T-cell (primary cell): Measurements from ENCODE around the gene COL9A1. TPM values are rescaled to one million over a fixed set of nuclear protein-coding genes. Genes with fewer than 3 reads are reported as not detected.

Experiments
- ATAC-seq, 4 experiments: fragments of 200-7000 bp in 3 of 4; fragments of 150-1000 bp in 1 of 4; cut with Tn5 transposase; replicated peaks in 1 of 4; 1 replicate in 3 of 4; 2 replicates in 1 of 4; pipeline ENCODE4 v1.10.0; 2021; ENCODE audit warnings: moderate library complexity in 3 of 4, mild to moderate bottlenecking in 2 of 4, moderate number of reproducible peaks in 1 of 4
- CTCF ChIA-PET, 2 donors: fragments of 300-600 bp; sonication (Branson Sonifier 250); formaldehyde crosslinking; loops; one replicate each; lab custom pipeline; 2022; ENCODE audit warnings: antibody characterized with exemption in 2 of 2; lab: Charles Lee
- POLR2A ChIA-PET, 2 donors: fragments of 300-600 bp; sonication (Branson Sonifier 250); formaldehyde crosslinking; loops; one replicate each; lab custom pipeline; 2022; ENCODE audit warnings: antibody characterized with exemption in 2 of 2; lab: Charles Lee
- DNase-seq, 35 experiments: peaks; one replicate each; pipeline versions ENCODE4 v3.0.0 to v3.0.0-alpha.2; 2013 to 2023
- H3K27ac ChIP-seq: one replicate; pipeline ENCODE4 v1.5.1; 2013; ENCODE audit warnings: low read length
- H3K27me3 ChIP-seq, 2 experiments: replicated peaks in 1 of 2; 1 replicate in 1 of 2; 2 replicates in 1 of 2; pipeline versions ENCODE4 v1.6.1 to v1.7.0; 2013; ENCODE audit warnings: low read length in 1 of 2, mixed read lengths in 1 of 2; ENCODE audit not compliant: control insufficient read depth in 2 of 2, insufficient read depth in 2 of 2; ENCODE audit errors: extremely low read depth in 1 of 2
- H3K36me3 ChIP-seq, 2 donors: 1 replicate in 1 of 2; 2 replicates in 1 of 2; pipeline versions ENCODE4 v1.6.1 to v1.7.0; 2013; ENCODE audit warnings: low read length in 1 of 2; ENCODE audit not compliant: control insufficient read depth in 2 of 2, insufficient read depth in 1 of 2; ENCODE audit errors: extremely low read depth in 1 of 2
- H3K4me1 ChIP-seq, 2 experiments: 1 replicate in 1 of 2; 2 replicates in 1 of 2; pipeline versions ENCODE4 v1.6.1 to v1.7.0; 2013; ENCODE audit warnings: low read length in 2 of 2, mixed read lengths in 1 of 2; ENCODE audit not compliant: insufficient read depth in 2 of 2, control insufficient read depth in 1 of 2; ENCODE audit errors: extremely low read depth in 1 of 2
- H3K4me3 ChIP-seq, 2 donors: 1 replicate in 1 of 2; 2 replicates in 1 of 2; pipeline versions ENCODE4 v1.5.1 to v1.7.0; 2013; ENCODE audit warnings: mild to moderate bottlenecking in 2 of 2, low read length in 1 of 2, moderate library complexity in 1 of 2; ENCODE audit not compliant: control insufficient read depth in 1 of 2; ENCODE audit errors: extremely low read depth in 1 of 2
- H3K9me3 ChIP-seq: 2 replicates; pipeline ENCODE4 v1.7.0; 2013
- H3K27ac Mint-ChIP-seq, 2 donors: one replicate each; pipeline ENCODE4 v1.8.0; 2020 to 2021; ENCODE audit warnings: mild to moderate bottlenecking in 2 of 2, mixed read lengths in 2 of 2
- H3K27me3 Mint-ChIP-seq, 2 donors: one replicate each; pipeline ENCODE4 v1.8.0; 2021 to 2022; ENCODE audit warnings: mixed read lengths in 2 of 2
- H3K36me3 Mint-ChIP-seq: one replicate; pipeline ENCODE4 v1.8.0; 2021; ENCODE audit warnings: mixed read lengths
- H3K4me1 Mint-ChIP-seq, 3 donors: one replicate each; pipeline ENCODE4 v1.8.0; 2020 to 2022; ENCODE audit warnings: mixed read lengths in 3 of 3, mild to moderate bottlenecking in 1 of 3
- H3K4me3 Mint-ChIP-seq, 3 donors: one replicate each; pipeline ENCODE4 v1.8.0; 2020 to 2022; ENCODE audit warnings: mild to moderate bottlenecking in 3 of 3, mixed read lengths in 3 of 3, moderate library complexity in 3 of 3
- H3K9me3 Mint-ChIP-seq, 3 donors: one replicate each; pipeline ENCODE4 v1.8.0; 2020 to 2022; ENCODE audit warnings: mixed read lengths in 3 of 3
- WGBS: methylation state at CpG from one replicate; pipeline ENCODE4 v1.1.5; 2013; ENCODE audit warnings: missing lambda C conversion rate; ENCODE audit not compliant: insufficient coverage; 5-methylcytosine and 5-hydroxymethylcytosine counted together
- total RNA-seq, 35 experiments: library from RNA in 6 of 35; stranded (reverse) in 6 of 35; fragments of 120-200 nt in 1 of 35; gene quantifications; one replicate each; pipeline versions ENCODE4 v1.2.1 to v1.2.4 and lab custom pipeline; 2013 to 2026

The COL9A1 gene
- total RNA-seq, 5 donors from 2014 or later (not counting 1 experiment from before 2014, with no cell fraction given) = not detected

DNA sequence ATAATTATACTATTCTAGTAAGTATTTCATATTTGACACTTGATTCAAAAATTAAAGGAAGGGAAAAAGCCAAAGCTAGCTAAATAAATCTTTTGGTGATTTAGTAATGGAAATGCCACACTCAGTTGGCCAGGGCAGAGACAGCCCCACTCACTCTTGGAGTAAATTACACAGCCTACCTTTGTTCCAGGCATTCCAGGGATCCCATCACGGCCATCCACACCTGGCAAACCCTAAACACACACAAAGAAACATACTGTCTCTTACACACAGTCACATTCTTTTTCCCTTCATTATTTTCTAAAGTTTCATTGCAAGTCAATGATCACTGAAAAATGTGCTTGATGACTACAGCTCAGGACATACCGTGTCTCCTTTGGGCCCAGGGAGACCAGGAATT, 48.1 kb downstream of the COL9A1 start:
- Mint-ChIP-seq H3K27me3 (peaks cover 0 to 6% of the 10 kb centered on the region in 2 donors), H3K9me3 (no peaks in the 10 kb centered on the region), H3K27ac (no peak overlapping the region), H3K4me1 (no peaks in the 10 kb centered on the region), H3K4me3 (no peak overlapping the region), H3K36me3 (no peaks in the 10 kb centered on the region)
- no peaks in the 10 kb centered on the region for H3K9me3 ChIP-seq
- no peaks in the 10 kb centered on the region for H3K36me3 ChIP-seq
- no peak overlapping the region for H3K27ac ChIP-seq
- no peak overlapping the region for H3K4me3 ChIP-seq
- DNase-seq = no peak
- ChIA-PET POLR2A (no interaction called here), CTCF (interaction anchor here in 1 of 2 donors (0.6 kb wide), 1 partner anchor 34 kb away, joined by 3 read pairs; no protein-coding TSS in a partner anchor)
- WGBS = 50% methylated on average over 1 of the region's 2 CpGs
- no peaks in the 10 kb centered on the region for H3K4me1 ChIP-seq
- no peak for ATAC-seq
- peaks cover 0 to 3% of the 10 kb centered on the region in 2 experiments for H3K27me3 ChIP-seq

GRCh38 chr6:70253923-70254322, 49.0 kb downstream of the COL9A1 start:
- POLR2A ChIA-PET = no interaction called here

DNA sequence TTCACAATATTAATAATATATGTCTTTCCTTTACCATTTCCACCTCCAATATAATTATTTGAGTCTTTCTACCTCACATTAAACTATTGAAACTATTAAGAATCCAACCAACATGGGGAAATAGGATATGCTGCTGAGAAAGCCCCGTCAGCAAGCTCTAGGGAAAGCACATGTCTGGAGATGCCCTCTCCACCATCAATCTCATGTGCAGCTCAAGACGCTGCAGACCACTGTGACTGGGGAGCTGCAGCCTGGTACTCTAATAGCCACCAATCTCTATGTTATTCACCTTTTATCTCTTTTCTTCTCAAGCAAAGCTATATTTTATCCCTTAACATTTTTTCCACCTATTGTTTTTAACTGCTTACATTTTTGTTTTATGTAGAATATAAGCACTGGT, 50.3 kb downstream of the COL9A1 start:
- no peaks in the 10 kb centered on the region for H3K4me1 Mint-ChIP-seq
- no peak overlapping the region for H3K27ac Mint-ChIP-seq
- no peak overlapping the region for H3K4me3 ChIP-seq
- H3K27ac ChIP-seq = no peak overlapping the region
- no peaks in the 10 kb centered on the region for H3K4me1 ChIP-seq
- H3K27me3 Mint-ChIP-seq = peaks cover 0 to 7% of the 10 kb centered on the region in 2 donors
- DNase-seq (no peak), ATAC-seq (no peak)
- H3K4me3 Mint-ChIP-seq = no peak overlapping the region
- H3K36me3 Mint-ChIP-seq = no peaks in the 10 kb centered on the region
- ChIA-PET CTCF (no interaction called here), POLR2A (no interaction called here)
- no peaks in the 10 kb centered on the region for H3K36me3 ChIP-seq
- H3K9me3 ChIP-seq = no peaks in the 10 kb centered on the region
- H3K27me3 ChIP-seq = peaks cover 0 to 3% of the 10 kb centered on the region in 2 experiments
- WGBS = 86% methylated on average over 2 of the region's 2 CpGs
- no peaks in the 10 kb centered on the region for H3K9me3 Mint-ChIP-seq

More at GRCh38 chr6:70253923-70254322, 49.0 kb downstream of the COL9A1 start:
- no peaks in the 10 kb centered on the region for H3K36me3 ChIP-seq
- no peaks in the 10 kb centered on the region for H3K9me3 Mint-ChIP-seq
- no peak overlapping the region for H3K27ac Mint-ChIP-seq
- no peak overlapping the region for H3K4me3 Mint-ChIP-seq
- CTCF ChIA-PET = interaction anchor here in 1 of 2 donors (0.6 kb wide), 1 partner anchor 33 kb away, joined by 3 read pairs; no protein-coding TSS in a partner anchor
- H3K4me1 Mint-ChIP-seq = no peaks in the 10 kb centered on the region
- ATAC-seq (no peak), DNase-seq (no peak)
- H3K27me3 ChIP-seq = peaks cover 0 to 3% of the 10 kb centered on the region in 2 experiments
- no peak overlapping the region for H3K4me3 ChIP-seq
- no CpG with 5 or more reads among the region's 3 CpGs for WGBS
- no peaks in the 10 kb centered on the region for H3K9me3 ChIP-seq
- no peak overlapping the region for H3K27ac ChIP-seq
- no peaks in the 10 kb centered on the region for H3K4me1 ChIP-seq
- no peaks in the 10 kb centered on the region for H3K36me3 Mint-ChIP-seq
- H3K27me3 Mint-ChIP-seq = peaks cover 0 to 2% of the 10 kb centered on the region in 2 donors

DNA sequence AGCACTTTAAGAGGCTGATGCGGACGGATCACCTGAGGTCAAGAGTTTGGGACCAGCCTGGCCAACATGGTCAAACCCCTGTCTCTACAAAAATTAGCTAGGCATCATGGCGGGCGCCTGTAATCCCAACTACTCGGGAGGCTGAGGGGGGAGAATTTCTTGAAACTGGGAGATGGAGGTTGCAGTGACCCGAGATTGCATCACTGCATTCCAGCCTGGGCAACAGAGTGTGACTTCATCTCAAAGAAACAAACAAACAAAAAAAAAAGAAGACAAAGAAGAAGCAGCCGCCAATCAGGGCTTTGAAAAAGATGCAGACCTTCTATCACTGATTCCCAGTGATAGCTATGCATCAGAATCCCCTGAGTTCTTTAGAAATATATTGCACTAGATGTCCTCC, 56.8 kb downstream of the COL9A1 start:
- no peaks in the 10 kb centered on the region for H3K36me3 Mint-ChIP-seq
- POLR2A ChIA-PET = no interaction called here

DNA sequence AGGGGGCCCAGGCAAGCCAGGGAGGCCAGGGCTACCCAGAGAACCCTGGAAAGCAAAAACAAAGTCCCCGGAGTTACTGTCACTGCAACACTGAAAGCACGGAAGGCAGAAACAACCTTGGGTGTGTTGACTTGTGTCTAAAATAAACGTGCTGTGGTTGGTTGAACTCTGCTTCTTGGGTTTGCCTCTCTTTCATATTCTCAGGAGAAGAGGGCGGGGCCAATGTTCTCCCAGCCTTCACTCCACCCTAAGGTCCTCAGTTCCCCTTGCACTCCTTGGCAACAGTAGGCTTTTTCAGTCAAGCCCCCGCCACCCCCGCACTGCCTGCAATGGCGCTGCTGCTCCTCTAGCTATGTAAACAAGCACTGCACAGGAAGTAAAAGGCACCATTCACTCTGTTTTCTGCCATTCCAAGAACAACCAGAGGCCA, 60.9 kb downstream of the COL9A1 start:
- Mint-ChIP-seq H3K27ac (no peak overlapping the region), H3K9me3 (no peaks in the 10 kb centered on the region), H3K4me1 (no peaks in the 10 kb centered on the region), H3K36me3 (no peaks in the 10 kb centered on the region), H3K27me3 (peaks cover 8 to 14% of the 10 kb centered on the region in 2 donors), H3K4me3 (no peak overlapping the region)
- ChIA-PET CTCF (interaction anchor here in 1 of 2 donors (0.6 kb wide), 1 partner anchor 931 kb away, joined by 3 read pairs; no protein-coding TSS in a partner anchor), POLR2A (no interaction called here)
- WGBS = 80% methylated on average over 6 of the region's 7 CpGs
- no peaks in the 10 kb centered on the region for H3K4me1 ChIP-seq
- H3K4me3 ChIP-seq = no peak overlapping the region
- no peak overlapping the region for H3K27ac ChIP-seq
- no peak for DNase-seq
- no peaks in the 10 kb centered on the region for H3K36me3 ChIP-seq
- no peaks in the 10 kb centered on the region for H3K27me3 ChIP-seq
- H3K9me3 ChIP-seq = no peaks in the 10 kb centered on the region
- ATAC-seq = no peak

More for the DNA sequence above, 56.8 kb downstream of the COL9A1 start:
- Mint-ChIP-seq H3K27ac (no peak overlapping the region), H3K4me3 (no peak overlapping the region), H3K9me3 (no peaks in the 10 kb centered on the region), H3K4me1 (no peaks in the 10 kb centered on the region), H3K27me3 (peaks cover 0 to 13% of the 10 kb centered on the region in 2 donors)
- no peak for ATAC-seq
- no CpG with 5 or more reads among the region's 7 CpGs for WGBS
- CTCF ChIA-PET = no interaction called here
- Histone ChIP-seq H3K36me3 (no peaks in the 10 kb centered on the region), H3K27me3 (peaks cover 0 to 3% of the 10 kb centered on the region in 2 experiments), H3K4me1 (no peaks in the 10 kb centered on the region), H3K27ac (no peak overlapping the region), H3K9me3 (no peaks in the 10 kb centered on the region), H3K4me3 (no peak overlapping the region)
- DNase-seq = no peak

- Histone ChIP-seq H3K36me3 (no peaks in the 10 kb centered on the region), H3K4me3 (no peak overlapping the region), H3K4me1 (no peaks in the 10 kb centered on the region), H3K27me3 (no peaks in the 10 kb centered on the region), H3K27ac (no peak overlapping the region), H3K9me3 (no peaks in the 10 kb centered on the region)
- Mint-ChIP-seq H3K4me3 (no peak overlapping the region), H3K4me1 (no peaks in the 10 kb centered on the region), H3K9me3 (no peaks in the 10 kb centered on the region), H3K27me3 (peaks cover 8 to 15% of the 10 kb centered on the region in 2 donors), H3K36me3 (no peaks in the 10 kb centered on the region), H3K27ac (no peak overlapping the region)
- CTCF ChIA-PET = interaction anchor here in 1 of 2 donors (1.0 kb wide), 1 partner anchor 52 kb away, joined by 3 read pairs; no protein-coding TSS in a partner anchor
- no peak for DNase-seq
- no peak for ATAC-seq
- POLR2A ChIA-PET = no interaction called here
- WGBS = 91% methylated on average over 3 of the region's 3 CpGs
Measured at GRCh38 chr6:70241031-70241430, 61.9 kb downstream of the COL9A1 start.
